Measurements from ENCODE around the gene ZC3HAV1.

The ZC3HAV1 gene

GRCh38 chr7:139119486-139119849 is 9.9 kb upstream of the ZC3HAV1 start:
- TF ChIP-seq EZH2phosphoT487 (IDR thresholded peaks at IDR 0.05; ENCODE audit: low read depth) (no peak), CTCF (IDR thresholded peaks at IDR 0.05; ENCODE audit: low read depth, low read length) (no peak)
- Histone ChIP-seq H3K4me1 (ENCODE audit: low read length) (peaks cover 52% of the 10 kb centered on the region), H3K36me3 (replicated peaks; ENCODE audit: low read depth, low read length) (no peaks in the 10 kb centered on the region), H3K9ac (ENCODE audit: low read length) (peak overlapping the region; percentile 76), H3K79me2 (ENCODE audit: low read length) (peaks cover 10% of the 10 kb centered on the region; the same call in 1 of the 2 replicates), H3K9me3 (ENCODE audit: insufficient read depth, low read length) (no peaks in the 10 kb centered on the region), H2AFZ (ENCODE audit: low read depth, low read length) (no peak overlapping the region), H3K4me2 (ENCODE audit: low read length) (peak overlapping the region; percentile 92), H3K27me3 (ENCODE audit: low read depth, low read length) (no peaks in the 10 kb centered on the region), H3K4me3 (ENCODE audit: low read length) (peak overlapping the region; percentile 72), H3K27ac (ENCODE audit: low read length) (peak overlapping the region; percentile 97), H4K20me1 (ENCODE audit: insufficient read depth, low read length) (no peaks in the 10 kb centered on the region)

- peak overlapping the region; percentile 72 for H3K4me3 ChIP-seq (ENCODE audit: low read length)
- TF ChIP-seq EZH2phosphoT487 (IDR thresholded peaks at IDR 0.05; ENCODE audit: low read depth) (no peak), CTCF (IDR thresholded peaks at IDR 0.05; ENCODE audit: low read depth, low read length) (no peak)
Measured at GRCh38 chr7:139118805-139119485, 9.4 kb upstream of the ZC3HAV1 start.

DNA sequence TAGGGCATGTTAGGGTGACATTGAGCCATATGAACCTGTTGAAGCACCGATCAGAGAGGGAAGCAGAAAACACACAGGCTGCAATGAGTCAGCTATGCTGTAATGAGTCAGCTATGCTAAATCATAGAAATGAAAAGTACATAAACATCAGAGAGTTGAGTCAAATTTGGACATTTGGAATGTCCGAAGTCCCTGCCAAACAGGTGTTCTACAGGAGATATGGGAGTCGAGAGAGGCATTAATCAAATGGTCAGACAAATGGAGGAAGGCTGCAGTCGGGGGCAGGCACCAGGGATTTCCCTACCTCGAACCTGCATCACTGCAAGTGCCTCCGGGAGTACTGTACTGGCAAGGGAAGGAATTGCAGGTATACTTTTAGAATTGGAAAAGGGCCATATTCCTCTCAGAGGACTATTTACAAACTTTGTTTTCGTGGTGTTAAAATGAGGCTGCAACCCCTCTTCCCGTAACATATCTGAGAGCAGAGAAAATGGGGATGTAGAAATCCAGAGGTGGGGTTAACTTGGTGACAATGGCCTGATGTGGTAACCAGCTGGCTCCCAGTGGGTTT is 8.8 kb upstream of the ZC3HAV1 start:
- TF ChIP-seq CTCF (IDR thresholded peaks at IDR 0.05; ENCODE audit: low read depth, low read length) (no peak), EZH2phosphoT487 (IDR thresholded peaks at IDR 0.05; ENCODE audit: low read depth) (no peak)
- H3K36me3 ChIP-seq (replicated peaks; ENCODE audit: low read depth, low read length): no peaks in the 10 kb centered on the region
- peak overlapping the region; percentile 72 for H3K4me3 ChIP-seq (ENCODE audit: low read length)
- H4K20me1 ChIP-seq (ENCODE audit: insufficient read depth, low read length): no peaks in the 10 kb centered on the region
- H3K27me3 ChIP-seq (ENCODE audit: low read depth, low read length): no peaks in the 10 kb centered on the region
- peak overlapping the region; percentile 92 for H3K4me2 ChIP-seq (ENCODE audit: low read length)
- H3K4me1 ChIP-seq (ENCODE audit: low read length): peaks cover 50% of the 10 kb centered on the region
- peak overlapping the region; percentile 97 for H3K27ac ChIP-seq (ENCODE audit: low read length)
- no peaks in the 10 kb centered on the region for H3K9me3 ChIP-seq (ENCODE audit: insufficient read depth, low read length)
- H3K79me2 ChIP-seq (ENCODE audit: low read length): peaks cover 10% of the 10 kb centered on the region; the same call in 1 of the 2 replicates
- H3K9ac ChIP-seq (ENCODE audit: low read length): peak overlapping the region; percentile 76
- no peak overlapping the region; the same call in 1 of the 2 replicates for H2AFZ ChIP-seq (ENCODE audit: low read depth, low read length)

More at GRCh38 chr7:139118805-139119485, 9.4 kb upstream of the ZC3HAV1 start:
- peaks cover 10% of the 10 kb centered on the region; the same call in 1 of the 2 replicates for H3K79me2 ChIP-seq (ENCODE audit: low read length)
- no peak overlapping the region; the same call in 1 of the 2 replicates for H2AFZ ChIP-seq (ENCODE audit: low read depth, low read length)
- peaks cover 50% of the 10 kb centered on the region for H3K4me1 ChIP-seq (ENCODE audit: low read length)
- no peaks in the 10 kb centered on the region for H3K27me3 ChIP-seq (ENCODE audit: low read depth, low read length)
- no peaks in the 10 kb centered on the region for H3K36me3 ChIP-seq (replicated peaks; ENCODE audit: low read depth, low read length)
- H3K4me2 ChIP-seq (ENCODE audit: low read length): peak overlapping the region; percentile 92
- peak overlapping the region; percentile 97 for H3K27ac ChIP-seq (ENCODE audit: low read length)
- no peaks in the 10 kb centered on the region for H3K9me3 ChIP-seq (ENCODE audit: insufficient read depth, low read length)
- H3K9ac ChIP-seq (ENCODE audit: low read length): peak overlapping the region; percentile 76
- no peaks in the 10 kb centered on the region for H4K20me1 ChIP-seq (ENCODE audit: insufficient read depth, low read length)

GRCh38 chr7:139117599-139118233 is 8.2 kb upstream of the ZC3HAV1 start:
- Histone ChIP-seq H2AFZ (ENCODE audit: low read depth, low read length) (no peak overlapping the region), H3K27ac (ENCODE audit: low read length) (peak overlapping the region; percentile 97), H3K9me3 (ENCODE audit: insufficient read depth, low read length) (no peaks in the 10 kb centered on the region), H3K4me3 (ENCODE audit: low read length) (peak overlapping the region; percentile 72), H3K4me1 (ENCODE audit: low read length) (peaks cover 50% of the 10 kb centered on the region), H3K27me3 (ENCODE audit: low read depth, low read length) (no peaks in the 10 kb centered on the region), H3K9ac (ENCODE audit: low read length) (peak overlapping the region; percentile 48), H3K4me2 (ENCODE audit: low read length) (peak overlapping the region; percentile 92), H4K20me1 (ENCODE audit: insufficient read depth, low read length) (no peaks in the 10 kb centered on the region), H3K36me3 (replicated peaks; ENCODE audit: low read depth, low read length) (no peaks in the 10 kb centered on the region), H3K79me2 (ENCODE audit: low read length) (peaks cover 10% of the 10 kb centered on the region; the same call in 1 of the 2 replicates)
- no peak for TF ChIP-seq CTCF (IDR thresholded peaks at IDR 0.05; ENCODE audit: low read depth, low read length)
- no peak for TF ChIP-seq EZH2phosphoT487 (IDR thresholded peaks at IDR 0.05; ENCODE audit: low read depth)

Data from OCI-LY3 (cell line).